Sigmoid colon (tissue), 4 donors: ENCODE measurements around the gene PCDHAC2.

Experiments
- POLR2A ChIP-seq, 2 donors: fragments of 450-650 bp; IDR thresholded peaks; one replicate each; pipeline ENCODE4 v1.6.1; 2016; ENCODE audit warnings: antibody characterized with exemption in 2 of 2, mild to moderate bottlenecking in 2 of 2, moderate library complexity in 2 of 2
- POLR2AphosphoS5 ChIP-seq, 4 donors: sonication (generic); formaldehyde crosslinking; IDR thresholded peaks; one replicate each; pipeline ENCODE4 v1.6.1; 2017; ENCODE audit warnings: antibody characterized with exemption in 4 of 4
- TF ChIP-seq, protein P1 (sequence below), 4 experiments: fragments of 450-650 bp in 3 of 4; fragments of 200-600 bp in 1 of 4; IDR thresholded peaks; one replicate each; pipeline ENCODE4 v1.5.1; 2016 to 2019; ENCODE audit warnings: antibody characterized with exemption in 4 of 4, mild to moderate bottlenecking in 3 of 4, moderate library complexity in 2 of 4

DNA sequence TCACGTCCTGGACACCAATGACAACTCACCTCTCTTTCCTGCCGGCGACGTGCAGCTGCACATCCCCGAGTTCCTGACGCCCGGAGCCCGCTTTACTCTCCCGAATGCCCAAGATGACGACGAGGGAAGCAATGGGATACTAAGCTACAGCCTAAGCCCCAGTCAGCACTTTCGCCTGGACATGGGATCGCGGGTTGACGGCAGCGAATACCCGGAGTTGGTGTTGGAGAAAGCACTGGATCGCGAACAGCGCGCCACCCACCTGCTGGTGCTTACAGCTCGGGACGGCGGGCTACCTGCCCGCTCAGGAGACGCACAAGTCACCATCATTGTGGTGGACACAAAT, 39.1 kb upstream of the PCDHAC2 start:
- TF ChIP-seq, protein P1, sequence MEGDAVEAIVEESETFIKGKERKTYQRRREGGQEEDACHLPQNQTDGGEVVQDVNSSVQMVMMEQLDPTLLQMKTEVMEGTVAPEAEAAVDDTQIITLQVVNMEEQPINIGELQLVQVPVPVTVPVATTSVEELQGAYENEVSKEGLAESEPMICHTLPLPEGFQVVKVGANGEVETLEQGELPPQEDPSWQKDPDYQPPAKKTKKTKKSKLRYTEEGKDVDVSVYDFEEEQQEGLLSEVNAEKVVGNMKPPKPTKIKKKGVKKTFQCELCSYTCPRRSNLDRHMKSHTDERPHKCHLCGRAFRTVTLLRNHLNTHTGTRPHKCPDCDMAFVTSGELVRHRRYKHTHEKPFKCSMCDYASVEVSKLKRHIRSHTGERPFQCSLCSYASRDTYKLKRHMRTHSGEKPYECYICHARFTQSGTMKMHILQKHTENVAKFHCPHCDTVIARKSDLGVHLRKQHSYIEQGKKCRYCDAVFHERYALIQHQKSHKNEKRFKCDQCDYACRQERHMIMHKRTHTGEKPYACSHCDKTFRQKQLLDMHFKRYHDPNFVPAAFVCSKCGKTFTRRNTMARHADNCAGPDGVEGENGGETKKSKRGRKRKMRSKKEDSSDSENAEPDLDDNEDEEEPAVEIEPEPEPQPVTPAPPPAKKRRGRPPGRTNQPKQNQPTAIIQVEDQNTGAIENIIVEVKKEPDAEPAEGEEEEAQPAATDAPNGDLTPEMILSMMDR (IDR thresholded peaks at IDR 0.05) = no peak
- no peak for TF ChIP-seq POLR2A (IDR thresholded peaks at IDR 0.05)
- TF ChIP-seq POLR2AphosphoS5 (IDR thresholded peaks at IDR 0.05) = no peak
